Activated naive CD8-positive, alpha-beta T cell treated with anti-CD3 and anti-CD28 coated beads for 36 hours (primary cell): Measurements from ENCODE around the gene DUSP22. TPM values are rescaled to one million over a fixed set of nuclear protein-coding genes. Genes with fewer than 3 reads are reported as not detected.

Experiments used
- DNase-seq: peaks from one replicate; pipeline ENCODE4 v3.0.0; 2021
- H3K27ac Mint-ChIP-seq: one replicate; pipeline ENCODE4 v1.8.0; 2022; ENCODE audit warnings: mild to moderate bottlenecking, moderate library complexity, mixed read lengths
- H3K27me3 Mint-ChIP-seq: one replicate; pipeline ENCODE4 v1.8.0; 2022; ENCODE audit warnings: mild to moderate bottlenecking, mixed read lengths
- H3K36me3 Mint-ChIP-seq: one replicate; pipeline ENCODE4 v1.8.0; 2021; ENCODE audit warnings: mild to moderate bottlenecking, mixed read lengths
- H3K4me1 Mint-ChIP-seq: one replicate; pipeline ENCODE4 v1.8.0; 2021; ENCODE audit warnings: mixed read lengths
- H3K4me3 Mint-ChIP-seq: one replicate; pipeline ENCODE4 v1.8.0; 2022; ENCODE audit warnings: mild to moderate bottlenecking, moderate library complexity, mixed read lengths
- H3K9me3 Mint-ChIP-seq: one replicate; pipeline ENCODE4 v1.8.0; 2022; ENCODE audit warnings: mixed read lengths
- total RNA-seq, 2 experiments: library from RNA; stranded (reverse); gene quantifications; one replicate each; pipeline ENCODE4 v1.2.3, GENCODE V29; 2021

Gene DUSP22
- total RNA-seq, 2 experiments from 2014 or later: 22.9 to 23.9 TPM

GRCh38 chr6:380234-381218 lies 88.2 kb downstream of the DUSP22 start:
- Mint-ChIP-seq H3K9me3 (no peaks in the 10 kb centered on the region), H3K36me3 (no peaks in the 10 kb centered on the region), H3K4me1 (peaks cover 9% of the 10 kb centered on the region), H3K27me3 (peaks cover 23% of the 10 kb centered on the region), H3K27ac (no peak overlapping the region), H3K4me3 (no peak overlapping the region)
- DNase-seq: no peak

DNA sequence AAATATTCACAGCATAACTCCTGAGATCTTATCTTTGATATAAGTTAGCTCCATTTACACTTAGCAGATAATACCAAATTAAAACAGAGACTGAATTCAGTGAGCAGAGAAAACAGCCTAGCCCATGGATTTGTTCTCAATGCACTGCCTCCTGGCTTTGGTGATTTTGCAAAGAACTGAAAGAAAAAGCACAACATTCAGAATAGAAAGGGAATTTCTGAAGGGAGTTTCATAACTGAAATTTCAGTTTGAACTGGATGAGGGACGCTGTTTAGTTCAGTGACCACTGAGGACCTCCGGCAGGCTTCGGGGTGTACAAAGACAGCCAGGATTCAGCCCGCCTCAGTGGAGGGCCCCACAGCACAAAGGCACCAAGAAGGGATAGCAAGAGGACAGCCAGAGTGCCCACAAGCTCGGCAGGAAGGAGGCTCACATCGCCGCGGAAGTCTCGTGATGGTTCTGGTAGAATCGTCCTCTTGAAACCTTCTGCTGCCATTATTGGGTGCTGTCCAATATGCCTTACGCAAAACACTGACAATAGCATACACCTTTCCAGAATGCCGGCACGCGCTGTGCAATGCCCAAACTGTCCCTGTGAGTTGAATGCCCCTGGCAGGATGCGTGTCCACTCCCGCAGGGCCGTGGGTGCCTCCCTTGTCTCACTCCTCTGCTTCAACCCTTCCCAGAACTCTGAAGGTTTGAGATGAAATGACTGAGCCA lies 89.6 kb downstream of the DUSP22 start:
- Mint-ChIP-seq H3K27me3 (peaks cover 23% of the 10 kb centered on the region), H3K4me1 (peaks cover 5% of the 10 kb centered on the region), H3K9me3 (no peaks in the 10 kb centered on the region), H3K36me3 (no peaks in the 10 kb centered on the region), H3K4me3 (no peak overlapping the region), H3K27ac (no peak overlapping the region)
- no peak for DNase-seq

- Mint-ChIP-seq H3K4me1 (peaks cover 4% of the 10 kb centered on the region), H3K4me3 (no peak overlapping the region), H3K27ac (no peak overlapping the region), H3K9me3 (no peaks in the 10 kb centered on the region), H3K27me3 (peaks cover 25% of the 10 kb centered on the region), H3K36me3 (no peaks in the 10 kb centered on the region)
- DNase-seq: no peak
Observed at GRCh38 chr6:382883-383810, 90.9 kb downstream of the DUSP22 start.

DNA sequence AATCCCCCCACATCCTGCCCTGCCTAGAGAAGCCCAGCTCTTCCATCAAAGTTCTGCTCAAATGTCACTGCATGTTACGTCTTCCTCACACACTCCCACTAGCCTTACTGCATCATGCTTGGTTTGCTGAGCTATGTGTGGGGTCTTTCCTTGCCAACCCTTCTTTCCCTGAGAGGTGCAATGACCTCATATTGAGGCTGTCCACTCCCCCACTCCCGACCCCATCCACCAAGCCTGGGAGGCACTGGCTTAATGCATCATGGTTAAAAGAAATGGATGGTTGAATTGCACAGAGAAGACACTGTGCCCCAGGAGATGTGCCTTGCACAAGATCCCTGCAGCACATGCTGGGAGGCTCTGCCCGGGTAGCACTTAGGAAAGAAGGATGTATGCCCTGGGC lies 91.6 kb downstream of the DUSP22 start:
- H3K9me3 Mint-ChIP-seq: no peaks in the 10 kb centered on the region
- DNase-seq: no peak
- H3K4me1 Mint-ChIP-seq: peaks cover 7% of the 10 kb centered on the region
- no peaks in the 10 kb centered on the region for H3K36me3 Mint-ChIP-seq
- no peak overlapping the region for H3K4me3 Mint-ChIP-seq
- peaks cover 31% of the 10 kb centered on the region for H3K27me3 Mint-ChIP-seq
- H3K27ac Mint-ChIP-seq: no peak overlapping the region

GRCh38 chr6:384898-385297 lies 92.6 kb downstream of the DUSP22 start:
- no peak overlapping the region for H3K27ac Mint-ChIP-seq
- H3K36me3 Mint-ChIP-seq: no peaks in the 10 kb centered on the region
- H3K9me3 Mint-ChIP-seq: no peaks in the 10 kb centered on the region
- peaks cover 31% of the 10 kb centered on the region for H3K27me3 Mint-ChIP-seq
- H3K4me3 Mint-ChIP-seq: no peak overlapping the region
- peaks cover 18% of the 10 kb centered on the region for H3K4me1 Mint-ChIP-seq
- no peak for DNase-seq

GRCh38 chr6:385614-386013 lies 93.3 kb downstream of the DUSP22 start:
- DNase-seq: no peak

DNA sequence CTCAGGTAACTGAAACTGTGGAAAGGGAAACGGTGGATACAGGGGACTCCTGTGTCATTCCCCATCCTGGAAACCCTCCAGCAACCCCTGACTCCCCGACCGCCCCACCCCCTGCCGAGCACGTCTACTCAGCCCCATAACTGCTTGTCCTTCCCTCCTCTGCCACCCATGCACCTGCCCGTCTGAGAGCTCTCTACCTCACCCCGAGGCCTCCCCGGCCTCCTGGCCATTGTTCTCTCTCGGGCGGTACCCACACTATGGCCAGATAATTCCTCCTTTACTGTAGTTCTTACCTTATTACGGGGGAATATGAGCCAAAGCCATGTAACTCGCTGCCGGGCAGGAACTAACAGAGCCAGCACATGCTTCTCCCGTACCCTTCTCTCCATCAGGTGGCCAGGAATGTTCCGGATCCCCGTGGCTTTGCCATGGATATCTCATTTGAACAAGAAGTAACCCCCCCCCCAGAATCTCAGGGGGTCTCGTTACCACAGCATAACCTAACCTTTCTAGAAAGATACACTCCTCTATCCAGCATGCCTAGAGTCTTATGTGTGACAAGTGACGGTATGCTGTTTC lies 94.5 kb downstream of the DUSP22 start:
- H3K27ac Mint-ChIP-seq: no peak overlapping the region
- peaks cover 31% of the 10 kb centered on the region for H3K27me3 Mint-ChIP-seq
- peaks cover 3% of the 10 kb centered on the region for H3K36me3 Mint-ChIP-seq
- no peaks in the 10 kb centered on the region for H3K9me3 Mint-ChIP-seq
- H3K4me3 Mint-ChIP-seq: no peak overlapping the region
- DNase-seq: no peak
- peaks cover 31% of the 10 kb centered on the region for H3K4me1 Mint-ChIP-seq

More at GRCh38 chr6:385614-386013, 93.3 kb downstream of the DUSP22 start:
- Mint-ChIP-seq H3K27ac (no peak overlapping the region), H3K27me3 (peaks cover 25% of the 10 kb centered on the region), H3K4me1 (peaks cover 24% of the 10 kb centered on the region), H3K36me3 (no peaks in the 10 kb centered on the region), H3K9me3 (no peaks in the 10 kb centered on the region), H3K4me3 (no peak overlapping the region)

DNA sequence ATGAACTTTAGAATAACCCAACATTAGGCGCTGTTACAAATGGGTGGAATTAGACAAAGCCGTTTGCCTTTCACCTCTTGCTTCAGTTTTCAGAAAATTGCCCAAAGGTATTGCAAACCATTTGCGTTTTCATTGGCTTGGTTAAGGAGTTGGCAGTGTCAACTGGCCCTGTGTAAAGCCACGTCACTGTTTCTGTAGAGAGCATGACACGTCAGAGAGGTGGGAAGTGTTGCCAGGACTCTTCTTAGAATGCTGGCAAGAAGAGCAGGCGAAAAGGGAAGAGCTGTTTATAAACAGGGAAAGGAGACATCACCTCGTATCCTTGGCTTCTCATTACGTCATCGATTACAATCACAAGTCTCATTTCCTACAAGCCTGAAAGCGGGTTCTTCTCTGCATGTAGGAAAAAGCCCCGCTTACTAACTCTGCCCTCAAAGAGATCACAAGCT lies 95.0 kb downstream of the DUSP22 start:
- Mint-ChIP-seq H3K4me1 (peaks cover 31% of the 10 kb centered on the region), H3K36me3 (peaks cover 5% of the 10 kb centered on the region), H3K9me3 (no peaks in the 10 kb centered on the region), H3K27ac (no peak overlapping the region), H3K4me3 (no peak overlapping the region), H3K27me3 (peaks cover 31% of the 10 kb centered on the region)
- DNase-seq: no peak

DNA sequence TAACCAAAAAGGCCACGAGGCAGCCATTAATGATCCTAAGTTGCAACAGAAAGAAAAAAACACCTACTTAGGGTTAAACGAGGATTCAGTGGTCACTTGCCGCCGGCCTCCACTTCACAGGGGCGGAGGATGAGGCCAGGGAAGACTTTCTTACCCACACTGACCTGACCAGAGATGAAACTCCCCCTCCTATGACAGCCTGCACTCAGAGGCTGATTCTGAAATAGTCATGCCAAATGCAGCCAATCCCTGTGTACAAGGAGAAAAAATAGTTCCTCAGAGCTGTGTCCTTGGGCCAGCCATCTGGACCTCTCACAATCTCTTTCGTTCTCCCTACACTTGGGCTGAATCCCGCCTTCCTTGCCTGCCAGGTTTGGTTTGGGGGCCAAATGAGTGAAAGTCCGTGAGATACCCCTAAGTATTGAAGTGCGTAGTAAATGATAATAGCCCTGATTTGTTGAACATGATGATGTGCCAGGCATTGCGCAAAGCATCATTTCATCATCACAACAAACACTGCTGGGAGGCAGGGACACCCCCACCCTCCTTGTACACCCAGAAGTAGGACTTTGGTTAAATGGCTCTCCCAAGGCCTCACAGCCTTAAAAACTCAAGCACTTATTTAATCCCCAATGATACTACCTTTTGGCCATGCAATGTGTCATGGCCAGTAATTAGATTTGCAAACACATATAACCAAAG lies 96.1 kb downstream of the DUSP22 start:
- DNase-seq: no peak
- H3K27me3 Mint-ChIP-seq: peaks cover 38% of the 10 kb centered on the region
- peaks cover 14% of the 10 kb centered on the region for H3K36me3 Mint-ChIP-seq
- H3K9me3 Mint-ChIP-seq: no peaks in the 10 kb centered on the region
- no peak overlapping the region for H3K4me3 Mint-ChIP-seq
- peaks cover 31% of the 10 kb centered on the region for H3K4me1 Mint-ChIP-seq
- H3K27ac Mint-ChIP-seq: peak overlapping the region; percentile 10

DNA sequence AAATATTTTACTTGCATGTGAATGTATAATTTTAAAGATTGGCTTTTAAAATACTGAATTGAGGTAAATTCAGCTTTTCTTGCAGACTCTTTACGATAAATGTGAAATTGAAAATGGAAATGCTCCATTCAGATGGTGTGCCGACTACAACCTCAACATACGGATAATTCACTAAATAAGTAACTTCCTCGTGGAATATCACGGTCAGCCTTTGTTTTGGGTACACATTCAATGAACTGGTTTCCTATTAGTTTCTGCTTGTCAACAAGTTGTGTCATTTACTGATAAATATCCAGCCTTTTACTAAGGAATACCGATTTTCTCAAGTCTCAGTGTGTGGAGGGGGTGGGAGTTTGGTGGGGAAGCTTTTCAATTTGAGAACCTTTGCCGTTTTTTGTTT lies 96.9 kb downstream of the DUSP22 start:
- Mint-ChIP-seq H3K4me3 (peak overlapping the region; percentile 59), H3K27me3 (peaks cover 38% of the 10 kb centered on the region), H3K9me3 (no peaks in the 10 kb centered on the region), H3K36me3 (peaks cover 21% of the 10 kb centered on the region), H3K27ac (peak overlapping the region; percentile 96), H3K4me1 (peaks cover 37% of the 10 kb centered on the region)
- no peak for DNase-seq

- H3K4me1 Mint-ChIP-seq: peaks cover 38% of the 10 kb centered on the region
- peak; percentile 31 for DNase-seq
- peak overlapping the region; percentile 96 for H3K27ac Mint-ChIP-seq
- no peaks in the 10 kb centered on the region for H3K9me3 Mint-ChIP-seq
- H3K36me3 Mint-ChIP-seq: peaks cover 25% of the 10 kb centered on the region
- peaks cover 38% of the 10 kb centered on the region for H3K27me3 Mint-ChIP-seq
- peak overlapping the region; percentile 95 for H3K4me3 Mint-ChIP-seq
Observed at GRCh38 chr6:389622-390021, 97.3 kb downstream of the DUSP22 start.

DNA sequence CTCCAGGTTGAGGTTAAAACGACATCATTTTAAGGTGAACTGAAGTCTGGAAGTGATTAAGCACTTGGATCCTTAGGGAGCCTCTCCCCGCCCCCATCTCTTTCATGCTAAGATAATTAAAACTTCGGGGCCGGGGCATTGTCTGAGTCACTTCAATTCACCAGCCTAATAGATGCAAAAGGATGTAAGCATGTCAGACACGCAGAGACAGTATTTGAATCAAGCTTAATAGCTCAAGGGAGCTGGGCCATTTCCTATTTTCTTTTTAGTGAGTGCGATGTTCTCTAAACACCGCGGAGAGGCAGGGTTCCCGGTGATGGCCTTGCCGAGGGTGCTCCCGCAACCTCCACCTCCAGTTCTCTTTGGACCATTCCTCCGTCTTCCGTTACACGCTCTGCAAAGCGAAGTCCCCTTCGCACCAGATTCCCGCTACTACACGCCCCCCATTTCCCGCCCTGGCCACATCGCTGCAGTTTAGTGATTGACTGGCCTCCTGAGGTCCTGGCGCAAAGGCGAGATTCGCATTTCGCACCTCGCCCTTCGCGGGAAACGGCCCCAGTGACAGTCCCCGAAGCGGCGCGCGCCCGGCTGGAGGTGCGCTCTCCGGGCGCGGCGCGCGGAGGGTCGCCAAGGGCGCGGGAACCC lies 98.7 kb downstream of the DUSP22 start:
- Mint-ChIP-seq H3K27me3 (peaks cover 32% of the 10 kb centered on the region), H3K27ac (peak overlapping the region; percentile 96), H3K4me3 (peak overlapping the region; percentile 95), H3K9me3 (no peaks in the 10 kb centered on the region), H3K4me1 (peaks cover 52% of the 10 kb centered on the region), H3K36me3 (peaks cover 39% of the 10 kb centered on the region)
- DNase-seq: peak; percentile 73
